HG03196 (cell line): Measurements from ENCODE around the gene PDGFD.

Experiments
- ATAC-seq: cut with Tn5 transposase; IDR thresholded peaks from one replicate; pipeline ENCODE4 v1.9.1; 2021; ENCODE audit not compliant: unreplicated experiment

The PDGFD gene

GRCh38 chr11:104095791-104096190 is 68.2 kb downstream of the PDGFD start:
- no peak for ATAC-seq

GRCh38 chr11:104094576-104094975 is 69.4 kb downstream of the PDGFD start:
- ATAC-seq = no peak

GRCh38 chr11:104093426-104094280 is 70.3 kb downstream of the PDGFD start:
- no peak for ATAC-seq

- no peak for ATAC-seq
Measured at GRCh38 chr11:104092744-104093143, 71.2 kb downstream of the PDGFD start.

- no peak for ATAC-seq
Measured at GRCh38 chr11:104091281-104092096, 72.5 kb downstream of the PDGFD start.

GRCh38 chr11:104090767-104091166 is 73.2 kb downstream of the PDGFD start:
- no peak for ATAC-seq

GRCh38 chr11:104089481-104089880 is 74.5 kb downstream of the PDGFD start:
- no peak for ATAC-seq

- ATAC-seq = no peak
Measured at GRCh38 chr11:104086621-104087020, 77.3 kb downstream of the PDGFD start.

GRCh38 chr11:104078995-104079394 is 85.0 kb downstream of the PDGFD start:
- no peak for ATAC-seq

- ATAC-seq = no peak
Measured at GRCh38 chr11:104078245-104078644, 85.7 kb downstream of the PDGFD start.

GRCh38 chr11:104076455-104076854 is 87.5 kb downstream of the PDGFD start:
- no peak for ATAC-seq

GRCh38 chr11:104075706-104076105 is 88.2 kb downstream of the PDGFD start:
- ATAC-seq = no peak

GRCh38 chr11:104075091-104075490 is 88.9 kb downstream of the PDGFD start:
- ATAC-seq = no peak

GRCh38 chr11:104073950-104074705 is 89.8 kb downstream of the PDGFD start:
- peak; percentile 77 for ATAC-seq

- ATAC-seq = no peak
Measured at GRCh38 chr11:104067534-104067933, 96.4 kb downstream of the PDGFD start.

GRCh38 chr11:104064034-104064630 is 99.8 kb downstream of the PDGFD start:
- ATAC-seq = no peak

- ATAC-seq = no peak
Measured at GRCh38 chr11:104061853-104062521, 102.0 kb downstream of the PDGFD start.

GRCh38 chr11:104060820-104061219 is 103.1 kb downstream of the PDGFD start:
- no peak for ATAC-seq

- no peak for ATAC-seq
Measured at GRCh38 chr11:104060004-104060794, 103.7 kb downstream of the PDGFD start.

GRCh38 chr11:104058680-104059079 is 105.3 kb downstream of the PDGFD start:
- no peak for ATAC-seq
